ENCODE data around the gene ARHGAP35.
"Not testable (repeated sequence)": the region's sequence is repeated elsewhere in the genome, so short reads cannot be mapped to it uniquely, and the experiment has no call there.

ARHGAP35 gene

DNA sequence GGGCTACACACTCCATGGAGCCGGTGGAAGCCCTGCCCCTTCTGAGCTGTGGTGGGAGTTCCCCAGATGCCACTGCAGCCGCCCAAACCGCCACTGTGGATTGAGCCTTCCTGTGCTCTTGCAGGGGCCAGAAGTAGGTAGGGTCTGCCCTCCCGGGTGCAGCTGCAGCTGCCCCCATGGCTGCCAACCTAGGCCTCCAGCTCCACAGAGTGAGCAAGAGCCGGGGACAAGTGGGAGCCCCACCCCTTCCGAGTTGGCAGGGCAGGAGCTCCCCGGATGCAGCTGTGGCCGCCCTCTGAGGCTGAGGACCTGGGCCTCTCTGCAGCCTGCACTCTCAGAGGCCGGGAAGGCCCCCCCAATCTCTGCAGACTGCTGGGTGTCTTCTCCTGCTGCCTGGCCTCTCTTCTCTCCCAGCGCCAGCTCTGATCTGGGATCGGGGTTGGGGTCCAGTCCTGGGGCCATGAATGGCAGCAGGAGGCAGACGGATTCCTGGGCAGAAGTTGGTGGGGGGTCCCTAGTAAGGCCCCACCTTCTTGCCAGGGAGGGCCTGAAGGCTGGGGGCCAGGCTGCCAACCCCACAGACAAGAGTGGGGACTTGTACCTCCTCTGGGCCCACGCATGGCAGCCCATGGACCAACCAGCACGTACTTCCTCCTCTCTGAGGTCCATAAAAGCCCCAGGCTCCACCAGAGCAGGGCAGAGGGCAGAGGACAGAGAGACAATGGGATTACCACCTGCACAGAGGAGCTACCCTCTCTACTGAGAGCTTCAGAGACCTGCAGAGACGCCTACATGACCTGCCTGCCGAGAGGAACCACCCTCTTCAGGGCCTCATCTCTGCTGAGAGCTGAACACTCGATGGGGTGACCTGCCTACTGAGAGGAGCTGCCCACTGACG, 39.0 kb upstream of the ARHGAP35 start:
- TF ChIP-seq, protein P1, sequence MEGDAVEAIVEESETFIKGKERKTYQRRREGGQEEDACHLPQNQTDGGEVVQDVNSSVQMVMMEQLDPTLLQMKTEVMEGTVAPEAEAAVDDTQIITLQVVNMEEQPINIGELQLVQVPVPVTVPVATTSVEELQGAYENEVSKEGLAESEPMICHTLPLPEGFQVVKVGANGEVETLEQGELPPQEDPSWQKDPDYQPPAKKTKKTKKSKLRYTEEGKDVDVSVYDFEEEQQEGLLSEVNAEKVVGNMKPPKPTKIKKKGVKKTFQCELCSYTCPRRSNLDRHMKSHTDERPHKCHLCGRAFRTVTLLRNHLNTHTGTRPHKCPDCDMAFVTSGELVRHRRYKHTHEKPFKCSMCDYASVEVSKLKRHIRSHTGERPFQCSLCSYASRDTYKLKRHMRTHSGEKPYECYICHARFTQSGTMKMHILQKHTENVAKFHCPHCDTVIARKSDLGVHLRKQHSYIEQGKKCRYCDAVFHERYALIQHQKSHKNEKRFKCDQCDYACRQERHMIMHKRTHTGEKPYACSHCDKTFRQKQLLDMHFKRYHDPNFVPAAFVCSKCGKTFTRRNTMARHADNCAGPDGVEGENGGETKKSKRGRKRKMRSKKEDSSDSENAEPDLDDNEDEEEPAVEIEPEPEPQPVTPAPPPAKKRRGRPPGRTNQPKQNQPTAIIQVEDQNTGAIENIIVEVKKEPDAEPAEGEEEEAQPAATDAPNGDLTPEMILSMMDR (IDR thresholded peaks at IDR 0.05), result no peak
- no peak overlapping the region for H3K27ac ChIP-seq
- H3K4me3 ChIP-seq, result no peak overlapping the region
- DNase-seq (ENCODE audit: low spot score), result no peak

DNA sequence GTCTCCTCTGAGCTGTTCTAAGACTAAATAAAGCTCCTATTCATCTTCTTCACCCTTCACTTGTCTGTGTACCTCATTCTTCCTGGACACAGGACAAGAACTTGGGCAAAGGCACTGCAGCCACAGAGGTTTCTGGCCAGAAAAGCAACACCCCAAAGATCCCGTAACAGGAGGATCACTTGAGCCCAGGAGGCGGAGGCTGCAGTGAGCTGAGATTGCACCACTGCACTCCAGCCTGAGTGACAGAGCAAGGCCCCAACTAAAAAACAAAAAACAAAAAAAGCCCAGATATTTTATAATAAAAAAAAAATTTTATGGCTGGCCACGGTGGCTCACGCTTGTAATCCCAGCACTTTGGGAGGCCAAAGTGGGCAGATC, 38.4 kb upstream of the ARHGAP35 start:
- not testable (repeated sequence) for H3K4me3 ChIP-seq; DNase-seq (ENCODE audit: low spot score); H3K27ac ChIP-seq

DNA sequence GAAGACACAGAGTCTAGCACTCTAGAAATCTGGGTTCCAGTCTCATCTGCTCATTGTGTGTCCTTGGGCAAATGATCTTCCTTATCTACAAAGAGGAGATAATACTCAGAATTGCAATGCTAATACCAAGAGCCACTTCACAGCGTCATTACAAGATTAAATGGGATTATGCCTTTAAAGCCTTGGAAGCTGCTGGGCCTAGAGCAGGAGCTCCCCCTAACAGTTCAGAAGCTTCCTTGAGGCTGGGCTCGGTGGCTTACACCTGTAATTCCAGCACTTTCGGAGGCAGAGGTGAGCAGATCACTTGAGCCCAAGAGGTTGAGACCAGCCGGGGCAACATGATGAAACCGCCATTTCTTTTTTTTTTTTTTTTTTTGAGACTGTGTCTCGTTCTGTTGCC, 37.7 kb upstream of the ARHGAP35 start:
- Histone ChIP-seq H3K27ac (no peak overlapping the region), H3K4me3 (no peak overlapping the region)
- TF ChIP-seq, protein P1 (IDR thresholded peaks at IDR 0.05), result no peak
- no peak for DNase-seq (ENCODE audit: low spot score)

DNA sequence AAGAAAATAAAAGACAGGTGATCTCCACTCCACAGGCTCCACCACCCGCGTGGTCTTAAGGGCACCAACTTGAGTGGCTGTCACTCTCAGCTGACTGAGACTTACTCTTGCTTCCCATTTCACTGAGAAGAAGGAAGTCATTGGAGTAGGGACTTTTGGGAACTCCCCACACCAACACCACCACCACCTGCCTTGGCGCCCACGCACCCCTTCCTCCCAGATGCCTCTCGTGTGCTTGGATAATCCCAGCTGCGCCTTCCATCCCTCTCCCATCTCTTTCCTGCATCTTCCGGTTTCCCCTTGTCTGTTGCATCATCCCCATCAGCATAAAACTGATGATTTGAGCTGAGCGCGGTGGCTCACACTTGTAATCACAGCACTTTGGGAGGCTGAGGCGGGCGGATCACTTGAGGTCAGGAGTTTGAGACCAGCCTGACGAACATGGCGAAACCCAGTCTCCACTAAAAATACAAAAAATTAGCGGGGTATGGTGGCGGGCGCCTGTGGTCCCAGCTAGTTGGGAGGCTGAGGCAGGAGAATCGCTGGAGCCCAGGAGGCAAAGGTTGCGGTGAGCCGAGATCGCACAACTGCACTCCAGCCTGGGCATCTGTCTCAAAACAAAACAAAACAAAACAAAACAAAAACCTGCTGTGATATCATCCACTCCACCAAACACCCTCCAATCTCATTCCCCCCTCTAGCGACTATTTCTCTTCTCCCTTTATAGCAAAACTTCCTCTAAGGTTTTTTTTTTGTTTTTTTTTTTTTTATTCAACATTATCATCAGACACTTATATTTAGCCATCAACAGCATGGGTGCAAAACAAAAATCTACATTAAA, 35.7 kb upstream of the ARHGAP35 start:
- DNase-seq (ENCODE audit: low spot score), result no peak
- peak overlapping the region in 1 of 2 donors; percentile 37 for H3K27ac ChIP-seq
- no peak overlapping the region for H3K4me3 ChIP-seq

DNA sequence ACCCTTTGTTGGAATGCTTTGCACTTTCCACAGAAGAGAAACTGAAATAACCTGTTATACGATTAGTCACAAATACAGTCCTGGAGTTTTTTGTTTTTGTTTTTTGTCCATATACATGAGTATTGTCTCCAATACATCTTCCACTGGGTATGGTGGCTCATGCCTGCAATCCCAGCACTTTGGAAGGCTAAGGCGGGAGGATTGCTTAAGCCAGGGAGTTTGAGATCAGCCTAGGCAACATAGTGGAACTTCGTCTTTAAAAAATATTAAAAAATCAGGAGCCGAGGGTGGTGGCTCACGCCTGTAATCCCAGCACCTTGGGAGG, 35.1 kb upstream of the ARHGAP35 start:
- TF ChIP-seq, protein P1 (IDR thresholded peaks at IDR 0.05), result no peak
- Histone ChIP-seq H3K4me3 (no peak overlapping the region), H3K27ac (no peak overlapping the region)
- DNase-seq (ENCODE audit: low spot score), result no peak

More for the DNA sequence above, 35.7 kb upstream of the ARHGAP35 start:
- TF ChIP-seq, protein P1 (IDR thresholded peaks at IDR 0.05), result no peak

DNA sequence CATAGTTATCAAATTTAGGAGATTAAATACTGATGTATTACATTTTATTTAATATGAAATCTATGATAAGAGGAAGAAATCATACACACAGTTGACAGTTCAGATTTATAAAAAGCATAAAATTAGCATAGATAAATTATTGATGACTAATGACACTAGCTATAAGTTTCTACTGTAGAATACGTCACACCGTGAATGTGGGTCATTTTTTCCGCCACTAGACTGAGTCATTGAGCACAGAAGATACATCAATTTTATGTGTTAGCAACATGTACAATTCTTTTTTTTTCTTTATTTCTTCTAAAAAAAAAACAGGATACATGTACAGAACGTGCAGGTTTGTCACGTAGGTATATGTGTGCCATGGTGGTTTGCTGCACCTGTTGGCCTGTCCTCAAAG, 32.3 kb upstream of the ARHGAP35 start:
- TF ChIP-seq, protein P1 (IDR thresholded peaks at IDR 0.05), result no peak
- H3K27ac ChIP-seq, result no peak overlapping the region
- no peak overlapping the region for H3K4me3 ChIP-seq
- no peak for DNase-seq (ENCODE audit: low spot score)

DNA sequence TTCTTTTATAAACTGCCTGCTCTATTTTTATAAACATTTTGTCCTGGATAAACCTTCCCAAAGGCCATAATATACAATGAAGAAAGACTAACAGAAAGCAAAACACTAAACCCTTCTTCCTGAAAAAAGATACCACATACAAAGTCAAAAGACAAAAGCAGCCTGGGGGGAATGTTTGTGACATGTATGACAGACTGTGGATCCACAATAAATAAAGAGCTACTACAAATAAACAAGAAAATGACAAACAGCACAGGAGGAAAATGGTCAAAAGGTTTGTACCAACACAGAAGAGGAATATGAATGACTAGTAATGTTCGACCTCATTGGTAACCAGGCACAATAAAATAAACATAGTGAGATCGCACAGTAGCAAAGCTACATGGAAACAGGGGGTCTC, 29.9 kb upstream of the ARHGAP35 start:
- TF ChIP-seq, protein P1 (IDR thresholded peaks at IDR 0.05), result no peak
- DNase-seq (ENCODE audit: low spot score), result no peak
- H3K4me3 ChIP-seq, result no peak overlapping the region
- H3K27ac ChIP-seq, result no peak overlapping the region

Data from coronary artery (tissue), 2 donors.